Measurements from ENCODE around the gene PDGFA.

The PDGFA gene

DNA sequence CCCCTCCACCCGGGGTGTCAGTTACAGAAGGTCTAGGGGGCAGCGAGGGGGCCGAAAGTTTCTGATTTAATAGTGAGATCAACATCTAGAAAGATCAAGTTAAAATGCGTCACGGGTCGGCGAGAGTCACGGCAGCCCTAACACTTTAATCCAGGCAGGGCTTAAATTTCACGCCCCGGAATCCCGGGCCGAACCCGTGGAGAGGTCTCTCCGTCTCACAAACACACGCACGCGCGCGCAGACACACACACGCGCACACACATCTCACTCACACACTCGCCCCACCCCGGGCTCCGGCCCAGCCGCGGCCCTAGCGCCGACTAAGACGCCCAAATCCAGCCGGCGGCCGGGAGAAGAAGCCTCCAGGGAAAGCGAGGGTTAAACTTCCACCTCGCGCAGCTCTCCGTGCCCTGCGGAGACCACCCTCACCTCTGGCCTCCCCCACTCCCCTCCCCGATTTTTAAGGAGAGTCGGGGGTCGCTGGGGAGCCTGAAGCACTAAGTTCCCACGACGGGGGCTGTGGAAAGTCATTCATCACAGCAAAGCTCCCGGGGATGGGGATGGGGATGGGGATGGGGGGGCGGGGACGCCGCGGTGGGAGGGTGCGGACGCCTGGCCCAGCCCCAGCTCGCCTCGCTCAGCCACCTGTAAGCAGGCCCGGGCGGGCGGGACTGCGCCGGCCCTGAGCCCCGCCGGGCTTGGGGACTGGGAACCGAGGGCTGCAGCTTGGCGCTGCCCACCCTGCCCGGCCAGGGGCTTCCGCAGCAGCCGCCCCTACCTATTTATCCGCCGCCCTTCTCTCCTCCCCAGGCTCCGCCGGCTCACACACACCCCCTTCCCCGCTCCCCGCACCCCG, 1.6 kb downstream of the PDGFA start:
- Mint-ChIP-seq H3K27ac (peak overlapping the region; percentile 69), H3K36me3 (peaks cover 52% of the 10 kb centered on the region), H3K4me3 (peak overlapping the region; percentile 82), H3K9me3 (no peaks in the 10 kb centered on the region), H3K4me1 (peaks cover 35% of the 10 kb centered on the region)
- ATAC-seq (no peak), DNase-seq (ENCODE audit: low spot score in 2 of 2) (peak in 1 of 2 donors; percentile 54)

DNA sequence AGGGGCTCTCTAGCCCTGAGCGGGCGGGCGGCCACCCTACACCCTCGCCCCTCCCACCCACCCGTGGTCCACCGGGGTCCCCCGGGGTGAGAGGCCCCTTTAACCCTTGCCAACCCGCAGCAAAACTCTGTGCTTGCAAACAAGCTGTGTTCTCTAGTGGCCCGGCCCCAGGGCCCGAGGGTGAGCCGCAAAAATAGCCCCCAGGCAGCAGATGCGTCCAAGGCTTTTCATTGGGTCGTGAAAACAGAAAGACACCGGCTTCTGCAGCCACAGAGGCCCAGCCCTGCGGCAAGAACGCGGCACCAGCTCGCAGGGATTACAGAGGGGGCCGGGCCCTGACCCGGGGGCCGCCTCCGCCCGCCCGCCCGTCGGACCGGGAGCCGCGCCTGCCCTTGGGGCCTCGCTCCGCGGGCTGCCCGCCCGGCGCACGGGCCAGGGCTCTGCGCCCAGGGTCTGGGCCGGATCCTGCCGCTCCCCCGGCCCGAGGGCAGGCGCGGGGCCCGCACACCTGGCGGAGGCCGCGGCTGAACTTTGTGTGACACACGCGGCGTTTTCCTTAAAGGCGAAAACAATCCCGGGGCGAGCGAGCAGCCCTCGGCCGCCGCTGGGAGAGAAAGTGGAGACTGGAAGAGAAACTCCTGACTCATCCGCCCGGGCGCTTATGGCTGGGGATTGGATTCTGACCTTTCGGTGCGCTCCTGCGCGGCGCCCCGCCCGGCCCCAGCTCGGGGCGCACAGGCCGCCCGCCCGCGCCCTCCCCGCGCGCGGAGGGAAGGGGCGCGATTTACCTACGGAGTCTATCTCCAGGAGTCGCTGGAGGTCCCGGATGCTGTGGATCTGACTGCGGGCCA, 2.8 kb downstream of the PDGFA start:
- Mint-ChIP-seq H3K4me3 (peak overlapping the region; percentile 82), H3K9me3 (no peaks in the 10 kb centered on the region), H3K36me3 (peaks cover 60% of the 10 kb centered on the region), H3K4me1 (peaks cover 35% of the 10 kb centered on the region), H3K27ac (no peak overlapping the region)
- peak; percentile 11 for ATAC-seq
- DNase-seq (ENCODE audit: low spot score in 2 of 2) = peak; percentile 23 to 63

DNA sequence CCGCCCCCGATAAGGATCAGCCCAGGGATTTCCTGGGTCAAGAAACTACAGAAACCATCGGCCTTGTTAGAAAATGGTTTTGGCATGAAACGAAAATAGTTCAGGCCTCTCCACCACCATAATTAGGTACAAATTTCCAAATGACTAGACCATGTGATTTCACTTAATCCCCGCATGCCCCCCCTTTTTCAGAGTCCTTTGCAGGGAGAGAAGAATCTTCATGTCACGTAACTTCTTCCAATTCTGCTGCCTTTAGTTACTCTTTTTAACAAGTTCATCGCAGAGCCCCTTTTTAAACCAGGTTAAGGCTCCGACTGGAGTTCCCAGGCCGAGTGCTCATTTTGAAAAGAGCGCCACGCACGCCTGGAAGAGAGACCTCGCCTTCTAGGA, 3.4 kb downstream of the PDGFA start:
- no peak for DNase-seq (ENCODE audit: low spot score in 2 of 2)
- Mint-ChIP-seq H3K9me3 (no peaks in the 10 kb centered on the region), H3K36me3 (peaks cover 66% of the 10 kb centered on the region), H3K4me3 (peak overlapping the region; percentile 82), H3K27ac (no peak overlapping the region), H3K4me1 (peaks cover 32% of the 10 kb centered on the region)
- ATAC-seq = no peak

DNA sequence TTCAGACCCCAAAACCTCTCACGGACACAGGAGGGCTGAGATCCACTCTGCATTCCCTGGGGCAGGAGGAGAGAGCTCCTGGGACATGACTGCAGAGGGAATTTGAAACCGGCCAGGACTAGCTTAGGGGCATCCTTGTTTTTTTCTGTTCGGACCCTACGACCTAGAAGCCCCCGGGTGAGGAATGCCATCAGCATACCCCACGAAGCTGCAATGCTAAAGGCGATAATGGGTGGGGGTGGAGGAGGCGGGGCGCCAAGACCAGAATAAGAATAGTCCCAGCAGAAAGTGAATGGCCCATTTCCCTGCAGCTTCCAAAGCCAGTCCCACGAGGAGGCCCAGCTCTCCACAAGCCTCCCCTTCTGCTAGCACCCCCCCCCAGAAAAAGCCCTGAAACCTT, 4.0 kb downstream of the PDGFA start:
- peak overlapping the region; percentile 82 for H3K4me3 Mint-ChIP-seq
- peaks cover 29% of the 10 kb centered on the region for H3K4me1 Mint-ChIP-seq
- H3K27ac Mint-ChIP-seq = no peak overlapping the region
- no peaks in the 10 kb centered on the region for H3K9me3 Mint-ChIP-seq
- no peak for ATAC-seq
- DNase-seq (ENCODE audit: low spot score in 2 of 2) = no peak
- peaks cover 66% of the 10 kb centered on the region for H3K36me3 Mint-ChIP-seq

DNA sequence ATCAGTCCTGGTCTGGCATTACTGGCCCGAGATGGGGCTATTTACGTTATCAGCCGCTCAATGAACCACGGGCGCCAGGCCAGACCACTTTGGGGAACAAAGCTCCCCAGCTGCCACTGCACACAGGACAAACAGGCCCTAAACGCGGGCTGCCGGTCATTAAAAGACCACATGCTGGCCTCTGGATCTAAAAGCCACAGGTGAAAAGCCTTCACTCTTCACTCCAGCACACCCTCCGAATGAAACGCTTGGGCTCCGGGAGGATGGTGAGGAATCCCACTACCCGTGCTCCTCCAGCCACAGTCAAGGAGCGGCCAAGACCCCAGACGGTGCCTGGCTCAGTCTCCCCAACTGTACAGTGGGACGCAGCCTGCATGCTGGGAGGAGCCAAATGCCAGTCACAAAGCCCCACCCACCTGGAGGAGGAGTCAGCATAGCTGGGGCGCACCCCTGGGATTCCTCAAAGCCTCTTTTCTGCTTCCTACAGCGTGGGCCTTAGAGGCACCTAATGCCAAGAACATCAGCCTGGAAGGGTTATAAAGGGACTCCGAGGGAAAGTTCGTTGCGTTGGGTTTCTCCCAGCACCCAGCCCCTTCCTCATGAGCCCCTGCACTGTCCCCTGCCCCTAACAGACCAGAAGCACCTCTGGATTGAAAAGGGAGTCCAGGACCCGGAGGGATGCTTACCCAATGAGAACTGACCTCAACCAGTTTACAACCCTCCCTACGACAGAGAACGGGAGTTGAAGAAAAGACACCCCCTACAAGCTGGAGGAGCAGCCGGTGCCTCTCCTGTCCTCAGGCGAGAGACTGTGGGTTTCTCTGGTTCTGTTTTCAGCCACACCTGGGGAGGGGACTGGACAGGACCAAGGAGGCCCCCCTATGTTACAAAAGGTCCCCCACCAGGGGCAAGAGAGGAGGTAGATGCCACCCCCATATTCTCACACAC, 4.7 kb downstream of the PDGFA start:
- peak overlapping the region; percentile 95 for H3K27ac Mint-ChIP-seq
- H3K4me3 Mint-ChIP-seq = peak overlapping the region; percentile 82
- H3K9me3 Mint-ChIP-seq = no peaks in the 10 kb centered on the region
- no peak for ATAC-seq
- peaks cover 72% of the 10 kb centered on the region for H3K36me3 Mint-ChIP-seq
- peak in 1 of 2 donors; percentile 57 for DNase-seq (ENCODE audit: low spot score in 2 of 2)
- peaks cover 29% of the 10 kb centered on the region for H3K4me1 Mint-ChIP-seq

DNA sequence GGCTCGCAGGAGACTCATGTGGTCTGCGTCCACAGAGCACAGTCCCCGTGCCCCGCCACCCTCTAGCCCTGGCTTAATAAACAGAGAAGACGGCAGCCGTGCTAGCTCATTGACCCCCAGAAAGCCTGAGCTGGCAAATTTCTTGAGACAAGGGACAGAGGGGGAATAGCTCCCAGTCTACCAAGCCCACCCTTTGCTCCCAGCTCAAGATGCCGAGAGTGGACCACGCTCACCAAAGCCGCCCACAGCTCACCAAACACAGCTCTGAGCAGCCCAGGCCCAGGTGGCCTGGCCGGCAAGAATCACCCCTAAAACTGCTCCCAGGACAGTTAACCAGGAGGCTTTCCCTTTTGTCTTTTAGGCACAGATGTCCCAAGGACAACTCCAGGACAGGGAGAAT, 5.4 kb downstream of the PDGFA start:
- Mint-ChIP-seq H3K4me1 (peaks cover 29% of the 10 kb centered on the region), H3K36me3 (peaks cover 79% of the 10 kb centered on the region), H3K27ac (peak overlapping the region; percentile 95), H3K4me3 (peak overlapping the region; percentile 82), H3K9me3 (no peaks in the 10 kb centered on the region)
- ATAC-seq (no peak), DNase-seq (ENCODE audit: low spot score in 2 of 2) (no peak)

DNA sequence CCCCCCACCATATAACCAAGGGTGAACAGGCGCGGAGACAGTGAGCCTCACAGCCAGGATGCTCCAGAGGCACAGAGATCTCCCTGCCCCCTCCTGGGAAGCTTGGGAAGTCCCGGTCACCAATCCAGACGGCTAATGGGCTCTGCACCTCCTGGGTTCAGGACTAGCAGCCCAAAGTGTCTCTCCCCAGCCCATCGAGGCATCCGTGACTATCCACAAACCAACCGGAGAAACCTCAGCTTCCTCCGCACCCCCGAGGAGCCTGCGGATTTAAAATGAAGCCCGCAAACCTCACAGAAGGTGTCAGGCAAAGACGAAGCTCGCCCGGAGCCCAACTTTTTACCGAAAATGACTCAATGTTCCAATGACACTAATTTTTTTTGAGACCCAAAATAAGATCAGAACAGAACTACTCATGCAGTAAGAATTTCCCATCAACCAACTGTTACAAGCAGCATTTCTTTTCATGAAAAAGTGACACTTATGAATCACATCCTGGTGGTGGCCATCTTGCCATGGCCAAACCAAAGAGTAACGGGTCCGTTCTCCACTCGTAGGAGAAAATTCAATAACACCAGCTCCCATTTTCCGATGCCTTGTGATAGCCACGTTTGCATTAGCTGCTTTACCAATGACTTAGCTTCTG, 6.0 kb downstream of the PDGFA start:
- Mint-ChIP-seq H3K36me3 (peaks cover 83% of the 10 kb centered on the region), H3K4me3 (peak overlapping the region; percentile 82), H3K4me1 (peaks cover 29% of the 10 kb centered on the region), H3K27ac (peak overlapping the region; percentile 95), H3K9me3 (no peaks in the 10 kb centered on the region)
- ATAC-seq (peak; percentile 81), DNase-seq (ENCODE audit: low spot score in 2 of 2) (peak; percentile 38 to 79)

DNA sequence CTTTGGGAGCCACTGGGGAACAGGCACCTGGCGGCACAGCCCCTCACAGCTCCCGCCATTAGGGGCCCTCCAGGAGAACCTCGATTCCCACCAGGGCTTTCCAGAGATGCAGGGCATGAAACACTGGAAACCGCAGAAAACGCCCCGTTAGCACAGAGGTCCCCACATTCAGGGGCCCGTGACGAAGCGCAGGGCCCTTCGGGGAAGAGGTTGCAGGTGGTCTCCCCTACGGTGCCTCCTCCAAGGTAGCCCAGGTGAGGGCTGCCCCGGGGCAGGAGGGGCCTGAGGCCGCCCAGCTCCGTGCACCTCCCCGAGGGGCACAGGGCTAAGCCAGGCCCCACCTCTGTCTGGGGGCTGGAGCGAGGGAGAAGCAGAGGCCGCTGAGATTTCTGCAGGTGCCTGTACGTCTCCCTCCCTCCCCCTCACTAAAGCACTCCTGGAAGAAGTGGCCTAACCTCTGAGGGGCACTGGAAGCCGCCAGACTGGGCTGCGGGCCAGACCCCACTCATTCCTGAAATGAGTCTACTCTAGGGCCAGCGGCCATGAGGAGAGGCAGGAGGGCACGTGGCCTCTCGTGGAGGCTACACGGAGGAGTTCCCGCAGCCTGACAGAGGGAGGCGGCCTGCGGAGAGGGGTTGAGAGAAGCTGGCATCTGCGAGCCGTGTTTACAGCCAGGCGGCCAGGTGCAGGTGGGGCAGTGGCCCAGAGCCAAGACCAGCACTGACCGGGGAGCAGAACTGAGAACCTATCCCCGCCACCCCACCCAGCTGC, 6.9 kb downstream of the PDGFA start:
- DNase-seq (ENCODE audit: low spot score in 2 of 2) = no peak
- Mint-ChIP-seq H3K4me1 (peaks cover 29% of the 10 kb centered on the region), H3K36me3 (peaks cover 83% of the 10 kb centered on the region), H3K9me3 (no peaks in the 10 kb centered on the region), H3K4me3 (peak overlapping the region; percentile 82), H3K27ac (no peak overlapping the region)
- no peak for ATAC-seq

DNA sequence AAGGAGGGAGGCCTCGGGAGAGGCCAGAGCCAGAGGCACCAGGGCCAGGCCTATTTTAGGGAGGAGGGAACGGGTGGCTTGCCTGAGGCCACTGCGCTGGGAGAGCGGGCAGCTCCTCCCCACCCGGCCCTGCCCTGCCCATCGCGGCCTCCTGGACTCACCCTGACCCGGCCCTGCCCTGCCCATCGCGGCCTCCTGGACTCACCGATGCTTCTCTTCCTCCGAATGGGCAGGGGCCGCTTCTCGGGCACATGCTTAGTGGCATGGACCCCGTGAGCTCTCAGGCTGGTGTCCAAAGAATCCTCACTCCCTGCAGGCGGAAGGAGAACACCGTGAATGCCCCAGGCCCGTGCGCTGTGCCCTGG, 7.5 kb downstream of the PDGFA start:
- peaks cover 85% of the 10 kb centered on the region for H3K36me3 Mint-ChIP-seq
- H3K27ac Mint-ChIP-seq = no peak overlapping the region
- ATAC-seq (no peak), DNase-seq (ENCODE audit: low spot score in 2 of 2) (no peak)
- H3K9me3 Mint-ChIP-seq = no peaks in the 10 kb centered on the region
- peaks cover 29% of the 10 kb centered on the region for H3K4me1 Mint-ChIP-seq
- no peak overlapping the region for H3K4me3 Mint-ChIP-seq

DNA sequence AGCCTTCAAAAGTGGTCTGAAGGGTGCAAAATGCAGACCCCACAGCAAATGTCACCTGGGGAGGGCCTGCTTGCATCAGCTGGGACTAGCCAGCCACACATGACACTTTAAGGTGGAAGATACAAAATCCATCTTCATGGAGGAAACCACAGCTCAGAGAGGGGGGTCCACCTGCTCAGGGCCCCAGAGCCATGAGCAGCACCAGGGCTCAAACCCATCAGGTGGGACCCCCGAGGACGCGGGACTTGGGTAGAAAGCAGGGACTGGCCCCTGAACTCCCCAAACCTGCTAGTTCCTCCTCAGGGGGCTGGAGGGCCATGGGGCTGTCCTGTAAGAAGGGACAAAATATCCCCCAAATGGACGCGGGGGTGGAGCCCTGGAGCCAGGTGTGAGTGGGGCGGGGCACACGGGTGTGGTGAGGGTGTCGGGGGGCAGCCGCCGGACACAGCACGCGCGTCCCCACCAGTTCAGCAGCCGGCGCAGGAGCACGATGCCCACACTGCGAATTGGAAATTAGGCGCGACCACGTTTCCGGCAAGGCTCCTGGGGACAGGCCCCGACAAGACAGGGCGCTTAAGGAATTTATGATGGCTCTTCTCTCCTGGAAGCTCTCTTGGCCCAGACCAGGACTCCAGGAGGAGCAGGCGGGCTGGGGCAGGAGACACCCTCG, 8.0 kb downstream of the PDGFA start:
- no peak overlapping the region for H3K27ac Mint-ChIP-seq

DNA sequence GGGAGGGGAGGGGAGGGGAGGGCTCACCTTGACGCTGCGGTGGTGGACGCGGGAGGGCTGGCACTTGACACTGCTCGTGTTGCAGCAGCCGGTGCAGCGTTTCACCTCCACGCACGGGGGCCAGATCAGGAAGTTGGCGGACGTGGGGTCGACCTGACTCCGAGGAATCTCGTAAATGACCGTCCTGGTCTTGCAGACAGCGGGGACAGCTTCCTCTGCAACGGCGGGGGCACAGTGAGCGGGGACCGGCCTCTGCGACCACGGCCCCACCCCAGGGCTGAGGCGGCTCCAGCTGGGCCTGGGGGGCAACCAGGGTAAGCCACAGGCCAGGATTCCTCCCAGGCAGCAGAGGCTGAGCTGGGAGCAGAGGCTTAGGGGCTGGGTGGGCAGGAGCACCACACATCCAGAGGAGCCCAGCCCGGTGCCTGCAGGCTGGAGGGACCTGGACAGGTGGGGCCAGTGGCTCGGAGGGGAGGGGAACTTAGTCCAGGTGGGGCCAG, 8.8 kb downstream of the PDGFA start:
- DNase-seq (ENCODE audit: low spot score in 2 of 2) (no peak), ATAC-seq (no peak)
- peaks cover 22% of the 10 kb centered on the region for H3K4me1 Mint-ChIP-seq
- no peak overlapping the region for H3K27ac Mint-ChIP-seq
- H3K36me3 Mint-ChIP-seq = peaks cover 92% of the 10 kb centered on the region
- no peaks in the 10 kb centered on the region for H3K9me3 Mint-ChIP-seq
- H3K4me3 Mint-ChIP-seq = no peak overlapping the region

More for the DNA sequence above, 8.0 kb downstream of the PDGFA start:
- Mint-ChIP-seq H3K4me1 (peaks cover 29% of the 10 kb centered on the region), H3K36me3 (peaks cover 90% of the 10 kb centered on the region), H3K9me3 (no peaks in the 10 kb centered on the region), H3K4me3 (no peak overlapping the region)
- DNase-seq (ENCODE audit: low spot score in 2 of 2) (no peak), ATAC-seq (no peak)

DNA sequence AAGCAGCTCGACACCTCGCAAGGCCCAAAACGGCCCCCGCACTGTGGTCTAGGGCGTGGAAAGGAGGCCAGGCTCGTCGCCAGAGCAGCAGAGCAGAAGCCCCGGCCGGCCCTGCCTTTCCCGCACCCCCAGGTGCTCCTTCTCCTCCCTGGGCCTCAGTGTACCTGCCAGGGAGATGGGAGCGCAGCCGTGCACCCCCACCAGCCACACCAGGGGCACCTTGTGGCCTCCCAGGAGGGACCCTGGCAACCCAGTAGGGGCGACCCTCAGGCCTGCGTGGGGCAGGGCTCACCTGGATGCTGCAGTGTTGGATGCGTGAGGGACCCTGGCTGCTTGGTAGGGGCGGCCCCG, 9.5 kb downstream of the PDGFA start:
- no peaks in the 10 kb centered on the region for H3K9me3 Mint-ChIP-seq
- H3K4me3 Mint-ChIP-seq = no peak overlapping the region
- H3K4me1 Mint-ChIP-seq = peaks cover 23% of the 10 kb centered on the region

DNA sequence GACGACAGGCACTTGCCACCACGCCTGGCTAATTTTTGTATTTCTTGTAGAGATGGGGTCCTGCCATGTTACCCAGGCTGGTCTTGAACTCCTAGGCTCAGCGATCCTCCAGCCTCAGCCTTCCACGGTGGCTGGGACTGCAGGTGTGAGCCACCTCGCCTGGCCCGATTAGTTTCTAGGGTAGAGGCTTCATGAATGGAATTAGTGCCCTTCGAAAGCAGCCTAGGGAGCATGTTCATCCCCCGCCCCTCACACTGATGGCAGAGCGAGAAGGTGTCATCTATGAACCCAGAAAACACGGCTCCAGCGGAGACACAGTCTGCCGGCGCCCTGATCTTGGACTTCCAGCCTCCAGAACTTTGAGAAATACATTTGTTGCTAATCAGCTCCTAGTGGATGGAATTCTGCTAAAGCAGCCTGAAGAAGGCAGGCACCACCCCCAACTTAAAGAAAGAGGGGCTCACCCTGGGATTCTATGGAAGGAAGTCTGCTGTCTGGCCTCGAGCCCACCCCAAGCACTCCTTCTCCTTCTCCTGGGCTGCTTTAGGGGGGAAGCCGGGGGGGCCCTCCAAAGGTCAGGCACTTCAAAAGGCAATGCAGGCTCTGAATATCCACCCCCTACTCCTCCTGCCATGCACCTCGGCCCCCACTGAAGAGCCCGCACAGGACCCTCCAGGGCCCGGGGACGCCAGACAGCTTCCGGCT, 10.1 kb downstream of the PDGFA start:
- DNase-seq (ENCODE audit: low spot score in 2 of 2) = no peak
- Mint-ChIP-seq H3K27ac (no peak overlapping the region), H3K36me3 (peaks cover 92% of the 10 kb centered on the region), H3K9me3 (no peaks in the 10 kb centered on the region), H3K4me3 (no peak overlapping the region), H3K4me1 (peaks cover 18% of the 10 kb centered on the region)
- ATAC-seq = no peak

More for the DNA sequence above, 9.5 kb downstream of the PDGFA start:
- ATAC-seq = no peak
- DNase-seq (ENCODE audit: low spot score in 2 of 2) = no peak
- Mint-ChIP-seq H3K27ac (no peak overlapping the region), H3K36me3 (peaks cover 92% of the 10 kb centered on the region)
